ENCODE data around the gene GIGYF1. TPM values are rescaled to one million over a fixed set of nuclear protein-coding genes. Genes with fewer than 3 reads are reported as not detected.

The GIGYF1 gene
- total RNA-seq, 2 experiments from 2014 or later: 32.8 to 37.8 TPM

DNA sequence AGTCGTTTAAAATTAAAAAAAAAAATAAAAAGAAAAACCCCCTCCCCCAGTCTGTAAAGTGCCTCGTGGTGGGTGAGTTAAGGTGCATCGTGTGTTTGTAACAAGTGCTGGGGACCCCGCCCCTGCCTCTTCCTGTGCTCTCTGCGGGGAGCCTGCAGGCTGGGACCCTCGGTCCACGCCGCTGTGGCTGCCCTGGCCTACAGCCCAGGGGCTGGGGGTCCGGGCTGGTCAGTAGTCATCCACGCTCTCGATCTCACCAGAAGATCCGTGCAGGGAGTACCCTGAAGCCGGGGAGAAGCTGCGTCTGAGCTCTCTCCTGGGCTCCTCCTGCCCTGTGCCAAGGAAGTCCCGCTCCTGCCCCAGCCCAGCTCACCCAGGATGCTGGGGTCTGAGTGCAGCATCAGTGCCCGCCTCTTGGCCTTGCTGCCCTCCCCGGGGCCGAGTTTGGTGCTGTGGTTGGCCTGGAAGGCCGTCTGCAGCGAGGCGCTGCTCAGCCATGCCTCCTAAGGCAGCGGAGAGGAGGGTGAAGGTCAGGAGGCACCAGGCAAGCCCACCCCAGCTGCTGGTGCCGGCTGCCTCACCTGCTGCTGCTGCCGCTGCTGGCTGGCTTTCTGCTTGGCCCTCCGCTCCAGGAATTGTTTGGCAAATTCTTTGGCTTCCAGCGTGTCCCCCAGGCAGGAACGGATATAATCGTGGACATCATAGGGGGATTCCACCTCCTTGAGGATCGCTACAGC lies 12.4 kb downstream of the GIGYF1 start:
- intact Hi-C loops (cut with micrococcal nuclease): loop anchor here (1.0 kb wide), 1 partner anchor 7 kb away; no protein-coding TSS in a partner anchor
- Mint-ChIP-seq H3K4me1 (ENCODE audit: low read depth) (peaks cover 20% of the 10 kb centered on the region), H3K9me3 (no peaks in the 10 kb centered on the region), H3K27ac (no peak overlapping the region), H3K36me3 (ENCODE audit: low read depth) (peaks cover 18% of the 10 kb centered on the region), H3K27me3 (ENCODE audit: low read depth) (no peaks in the 10 kb centered on the region), H3K4me3 (no peak overlapping the region)
- DNase-seq: no peak
- CTCF ChIA-PET: interaction anchor here (0.5 to 4.4 kb wide), 3 partner anchors 7 to 24 kb away, joined by 3 to 43 read pairs (median 10); partner anchors contain the start of gene POP7

- peaks cover 25% of the 10 kb centered on the region for H3K4me1 Mint-ChIP-seq (ENCODE audit: low read depth)
- H3K9me3 Mint-ChIP-seq: no peaks in the 10 kb centered on the region
- intact Hi-C loops (cut with micrococcal nuclease): no loop called here
- no peak overlapping the region for H3K27ac Mint-ChIP-seq
- H3K27me3 Mint-ChIP-seq (ENCODE audit: low read depth): no peaks in the 10 kb centered on the region
- peaks cover 22% of the 10 kb centered on the region for H3K36me3 Mint-ChIP-seq (ENCODE audit: low read depth)
- no peak for DNase-seq
- CTCF ChIA-PET: interaction anchor here (0.5 to 4.4 kb wide), 5 partner anchors 8 to 146 kb away, joined by 3 to 43 read pairs (median 4); partner anchors contain the start of gene POP7
- H3K4me3 Mint-ChIP-seq: no peak overlapping the region
Observed at GRCh38 chr7:100680576-100681271, 13.3 kb downstream of the GIGYF1 start.

- no peak for DNase-seq
- H3K27me3 Mint-ChIP-seq (ENCODE audit: low read depth): no peaks in the 10 kb centered on the region
- no peak overlapping the region for H3K4me3 Mint-ChIP-seq
- peak overlapping the region; percentile 50 for H3K27ac Mint-ChIP-seq
- peaks cover 25% of the 10 kb centered on the region for H3K4me1 Mint-ChIP-seq (ENCODE audit: low read depth)
- CTCF ChIA-PET: interaction anchor here (0.7 to 4.4 kb wide), 3 partner anchors 12 to 46 kb away, joined by 3 to 43 read pairs (median 4); partner anchors contain the start of gene POP7
- peaks cover 16% of the 10 kb centered on the region for H3K36me3 Mint-ChIP-seq (ENCODE audit: low read depth)
- intact Hi-C loops (cut with micrococcal nuclease): loop anchor here (5.0 kb wide), 2 partner anchors 53 to 203 kb away; partner anchors contain the start of gene TSC22D4
- H3K9me3 Mint-ChIP-seq: no peaks in the 10 kb centered on the region
Observed at GRCh38 chr7:100679927-100680575, 14.0 kb downstream of the GIGYF1 start.

- H3K27ac Mint-ChIP-seq: peak overlapping the region; percentile 39
Observed at GRCh38 chr7:100679129-100679926, 14.7 kb downstream of the GIGYF1 start.

DNA sequence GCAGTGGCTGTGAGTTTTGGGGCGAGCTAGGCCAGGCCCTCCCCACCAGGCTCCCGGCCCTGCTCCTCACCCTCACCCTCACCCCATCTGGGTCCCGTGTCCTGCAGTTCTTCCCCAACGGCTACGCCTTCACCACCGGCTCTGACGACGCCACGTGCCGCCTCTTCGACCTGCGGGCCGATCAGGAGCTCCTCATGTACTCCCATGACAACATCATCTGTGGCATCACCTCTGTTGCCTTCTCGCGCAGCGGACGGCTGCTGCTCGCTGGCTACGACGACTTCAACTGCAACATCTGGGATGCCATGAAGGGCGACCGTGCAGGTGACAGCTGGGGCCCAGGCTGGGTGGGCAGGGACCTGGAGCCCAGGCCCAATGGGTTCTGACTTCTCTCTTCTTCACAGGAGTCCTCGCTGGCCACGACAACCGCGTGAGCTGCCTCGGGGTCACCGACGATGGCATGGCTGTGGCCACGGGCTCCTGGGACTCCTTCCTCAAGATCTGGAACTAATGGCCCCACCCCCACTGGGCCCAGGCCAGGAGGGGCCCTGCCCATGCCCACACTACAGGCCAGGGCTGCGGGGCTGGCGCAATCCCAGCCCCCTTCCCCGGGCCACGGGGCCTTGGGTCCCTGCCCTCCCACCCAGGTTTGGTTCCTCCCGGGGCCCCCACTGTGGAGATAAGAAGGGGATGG lies 15.6 kb downstream of the GIGYF1 start:
- Mint-ChIP-seq H3K27ac (peak overlapping the region; percentile 62), H3K4me3 (no peak overlapping the region), H3K4me1 (ENCODE audit: low read depth) (peaks cover 25% of the 10 kb centered on the region), H3K36me3 (ENCODE audit: low read depth) (peaks cover 19% of the 10 kb centered on the region), H3K27me3 (ENCODE audit: low read depth) (no peaks in the 10 kb centered on the region), H3K9me3 (no peaks in the 10 kb centered on the region)
- intact Hi-C loops (cut with micrococcal nuclease): loop anchor here (5.0 kb wide), 2 partner anchors 51 to 201 kb away; partner anchors contain the start of gene TSC22D4
- CTCF ChIA-PET: interaction anchor here (1.2 to 4.4 kb wide), 2 partner anchors 13 to 27 kb away, joined by 6 to 43 read pairs; partner anchors contain the start of gene POP7
- DNase-seq: no peak

More at GRCh38 chr7:100679129-100679926, 14.7 kb downstream of the GIGYF1 start:
- CTCF ChIA-PET: interaction anchor here (4.4 kb wide), 1 partner anchor 12 kb away, joined by 43 read pairs; no protein-coding TSS in a partner anchor
- no peaks in the 10 kb centered on the region for H3K9me3 Mint-ChIP-seq
- H3K27me3 Mint-ChIP-seq (ENCODE audit: low read depth): no peaks in the 10 kb centered on the region
- H3K4me3 Mint-ChIP-seq: no peak overlapping the region
- intact Hi-C loops (cut with micrococcal nuclease): loop anchor here (5.0 kb wide), 2 partner anchors 52 to 202 kb away; partner anchors contain the start of gene TSC22D4
- no peak for DNase-seq
- peaks cover 17% of the 10 kb centered on the region for H3K36me3 Mint-ChIP-seq (ENCODE audit: low read depth)
- H3K4me1 Mint-ChIP-seq (ENCODE audit: low read depth): peaks cover 25% of the 10 kb centered on the region

DNA sequence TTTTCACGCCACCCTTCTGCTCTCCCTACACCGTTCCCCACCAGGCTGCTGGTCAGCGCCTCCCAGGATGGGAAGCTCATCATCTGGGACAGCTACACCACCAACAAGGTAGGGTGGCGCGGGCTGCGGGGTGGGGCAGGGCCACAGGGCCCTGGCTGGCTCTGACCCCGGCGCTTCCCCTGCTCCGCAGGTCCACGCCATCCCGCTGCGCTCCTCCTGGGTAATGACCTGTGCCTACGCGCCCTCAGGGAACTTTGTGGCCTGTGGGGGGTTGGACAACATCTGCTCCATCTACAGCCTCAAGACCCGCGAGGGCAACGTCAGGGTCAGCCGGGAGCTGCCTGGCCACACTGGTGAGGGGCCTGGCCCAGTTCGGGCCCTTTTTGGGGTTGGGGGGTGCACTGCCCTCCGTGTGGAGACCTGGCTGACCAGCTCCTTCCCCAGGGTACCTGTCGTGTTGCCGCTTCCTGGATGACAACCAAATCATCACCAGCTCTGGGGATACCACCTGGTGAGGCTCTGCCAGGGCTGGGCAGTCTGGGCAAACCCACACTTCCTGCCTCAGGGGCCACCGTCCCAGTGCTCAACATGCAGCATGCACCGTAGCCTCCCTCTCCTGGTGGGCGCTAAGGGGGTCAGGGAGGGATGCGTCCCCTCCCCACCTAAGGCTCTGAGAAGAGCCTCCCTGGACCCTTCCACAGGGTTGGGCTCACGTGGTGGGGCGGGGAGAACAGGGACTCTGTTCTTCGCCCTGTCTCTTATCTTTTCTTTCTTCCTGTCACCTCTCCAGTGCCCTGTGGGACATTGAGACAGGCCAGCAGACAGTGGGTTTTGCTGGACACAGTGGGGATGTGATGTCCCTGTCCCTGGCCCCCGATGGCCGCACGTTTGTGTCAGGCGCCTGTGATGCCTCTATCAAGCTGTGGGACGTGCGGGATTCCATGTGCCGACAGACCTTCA lies 16.5 kb downstream of the GIGYF1 start:
- Mint-ChIP-seq H3K9me3 (no peaks in the 10 kb centered on the region), H3K4me3 (no peak overlapping the region), H3K36me3 (ENCODE audit: low read depth) (peaks cover 17% of the 10 kb centered on the region), H3K27me3 (ENCODE audit: low read depth) (no peaks in the 10 kb centered on the region), H3K4me1 (ENCODE audit: low read depth) (peaks cover 29% of the 10 kb centered on the region), H3K27ac (peak overlapping the region; percentile 84)
- intact Hi-C loops (cut with micrococcal nuclease): loop anchor here (5.0 kb wide), 2 partner anchors 50 to 200 kb away; partner anchors contain the start of gene TSC22D4
- CTCF ChIA-PET: interaction anchor here (1.0 to 4.4 kb wide), 4 partner anchors 14 to 28 kb away, joined by 4 to 43 read pairs (median 14); partner anchors contain the start of gene POP7
- no peak for DNase-seq

- peaks cover 30% of the 10 kb centered on the region for H3K4me1 Mint-ChIP-seq (ENCODE audit: low read depth)
- H3K4me3 Mint-ChIP-seq: peak overlapping the region; percentile 82
- no peak for DNase-seq
- H3K36me3 Mint-ChIP-seq (ENCODE audit: low read depth): peaks cover 17% of the 10 kb centered on the region
- H3K9me3 Mint-ChIP-seq: no peaks in the 10 kb centered on the region
- H3K27me3 Mint-ChIP-seq (ENCODE audit: low read depth): no peaks in the 10 kb centered on the region
- peak overlapping the region; percentile 84 for H3K27ac Mint-ChIP-seq
- CTCF ChIA-PET: interaction anchor here (1.0 to 2.0 kb wide), 2 partner anchors 15 to 29 kb away, joined by 4 to 21 read pairs; partner anchors contain the start of gene POP7
- intact Hi-C loops (cut with micrococcal nuclease): loop anchor here (1.0 to 5.0 kb wide), 3 partner anchors 15 to 199 kb away; partner anchors contain the start of gene TSC22D4
Observed at GRCh38 chr7:100676501-100677306, 17.3 kb downstream of the GIGYF1 start.

DNA sequence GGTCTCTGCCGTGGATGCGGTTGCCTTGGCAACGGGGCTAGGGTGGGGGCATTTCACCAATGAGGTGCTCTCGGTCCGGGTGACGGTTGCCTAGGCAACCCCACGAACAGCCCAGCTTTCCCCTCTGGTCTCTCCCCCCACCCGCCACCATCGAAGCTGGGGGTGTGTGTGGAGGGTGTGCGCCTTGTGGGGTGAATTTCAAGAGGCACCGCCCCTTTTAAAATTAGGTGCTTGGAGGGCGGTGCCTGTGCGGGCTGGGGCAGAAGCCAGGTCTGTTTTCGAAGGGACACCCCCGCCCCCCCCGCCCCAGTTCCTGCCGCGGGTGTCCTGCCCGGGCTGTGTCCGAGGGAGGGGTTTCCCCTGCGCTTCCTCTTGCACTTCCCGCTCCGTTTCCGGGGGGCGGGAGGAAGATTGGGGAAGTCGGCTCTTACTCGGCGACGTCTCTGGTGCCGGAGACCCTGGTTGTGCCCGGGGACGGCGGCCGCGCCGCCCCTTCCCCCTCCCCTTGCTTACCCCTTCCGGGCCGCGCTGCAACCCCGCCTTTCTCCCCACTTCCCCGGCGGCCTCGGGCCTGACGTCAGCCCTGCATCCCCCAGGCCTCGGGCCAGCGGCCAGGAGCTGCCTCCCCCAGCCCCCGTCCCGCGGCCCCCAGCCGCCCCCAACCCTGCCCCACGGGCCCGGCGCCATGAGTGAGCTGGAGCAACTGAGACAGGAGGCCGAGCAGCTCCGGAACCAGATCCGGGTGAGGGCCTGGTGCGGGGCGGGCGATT lies 18.3 kb downstream of the GIGYF1 start:
- CTCF ChIA-PET: interaction anchor here (0.7 to 2.0 kb wide), 2 partner anchors 16 to 46 kb away, joined by 4 to 21 read pairs; no protein-coding TSS in a partner anchor
- Mint-ChIP-seq H3K4me1 (ENCODE audit: low read depth) (peaks cover 27% of the 10 kb centered on the region), H3K9me3 (no peaks in the 10 kb centered on the region), H3K36me3 (ENCODE audit: low read depth) (peaks cover 15% of the 10 kb centered on the region), H3K27ac (peak overlapping the region; percentile 84), H3K4me3 (peak overlapping the region; percentile 82), H3K27me3 (ENCODE audit: low read depth) (no peaks in the 10 kb centered on the region)
- intact Hi-C loops (cut with micrococcal nuclease): loop anchor here (1.0 to 5.0 kb wide), 5 partner anchors 16 to 198 kb away; partner anchors contain the start of genes FBXO24, LRCH4, MOSPD3 and TSC22D4
- peak; percentile 88 for DNase-seq

- CTCF ChIA-PET: interaction anchor here (0.9 kb wide), 1 partner anchor 30 kb away, joined by 3 read pairs; no protein-coding TSS in a partner anchor
- peak; percentile 41 for DNase-seq
- H3K36me3 Mint-ChIP-seq (ENCODE audit: low read depth): peaks cover 15% of the 10 kb centered on the region
Observed at GRCh38 chr7:100675105-100675451, 19.0 kb downstream of the GIGYF1 start.

More at GRCh38 chr7:100675105-100675451, 19.0 kb downstream of the GIGYF1 start:
- Mint-ChIP-seq H3K27ac (peak overlapping the region; percentile 93), H3K4me1 (ENCODE audit: low read depth) (peaks cover 24% of the 10 kb centered on the region), H3K9me3 (no peaks in the 10 kb centered on the region), H3K27me3 (ENCODE audit: low read depth) (no peaks in the 10 kb centered on the region), H3K4me3 (peak overlapping the region; percentile 97)
- intact Hi-C loops (cut with micrococcal nuclease): loop anchor here (1.0 to 5.0 kb wide), 4 partner anchors 48 to 198 kb away; partner anchors contain the start of genes FBXO24, LRCH4, MOSPD3 and TSC22D4
